H54 (cell line): ENCODE measurements around the gene SAP30L.
A peak's percentile ranks its signal among the peaks of the same experiment; 100 is the strongest.

Experiments
- DNase-seq: peaks from one replicate; pipeline ENCODE4 v3.0.0; 2011; ENCODE audit warnings: low spot score, mixed read lengths; ENCODE audit not compliant: insufficient read length
- FAIRE-seq: peaks from 3 replicates; lab custom pipeline; 2011; peaks lifted over from hg19 to GRCh38; lab: Jason Lieb, UNC
- POLR2A ChIP-seq: IDR thresholded peaks from 2 replicates; pipeline ENCODE4 v1.6.1; 2011; ENCODE audit warnings: low read depth, mild to moderate bottlenecking, low read length

SAP30L gene, protein sequence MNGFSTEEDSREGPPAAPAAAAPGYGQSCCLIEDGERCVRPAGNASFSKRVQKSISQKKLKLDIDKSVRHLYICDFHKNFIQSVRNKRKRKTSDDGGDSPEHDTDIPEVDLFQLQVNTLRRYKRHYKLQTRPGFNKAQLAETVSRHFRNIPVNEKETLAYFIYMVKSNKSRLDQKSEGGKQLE

DNA sequence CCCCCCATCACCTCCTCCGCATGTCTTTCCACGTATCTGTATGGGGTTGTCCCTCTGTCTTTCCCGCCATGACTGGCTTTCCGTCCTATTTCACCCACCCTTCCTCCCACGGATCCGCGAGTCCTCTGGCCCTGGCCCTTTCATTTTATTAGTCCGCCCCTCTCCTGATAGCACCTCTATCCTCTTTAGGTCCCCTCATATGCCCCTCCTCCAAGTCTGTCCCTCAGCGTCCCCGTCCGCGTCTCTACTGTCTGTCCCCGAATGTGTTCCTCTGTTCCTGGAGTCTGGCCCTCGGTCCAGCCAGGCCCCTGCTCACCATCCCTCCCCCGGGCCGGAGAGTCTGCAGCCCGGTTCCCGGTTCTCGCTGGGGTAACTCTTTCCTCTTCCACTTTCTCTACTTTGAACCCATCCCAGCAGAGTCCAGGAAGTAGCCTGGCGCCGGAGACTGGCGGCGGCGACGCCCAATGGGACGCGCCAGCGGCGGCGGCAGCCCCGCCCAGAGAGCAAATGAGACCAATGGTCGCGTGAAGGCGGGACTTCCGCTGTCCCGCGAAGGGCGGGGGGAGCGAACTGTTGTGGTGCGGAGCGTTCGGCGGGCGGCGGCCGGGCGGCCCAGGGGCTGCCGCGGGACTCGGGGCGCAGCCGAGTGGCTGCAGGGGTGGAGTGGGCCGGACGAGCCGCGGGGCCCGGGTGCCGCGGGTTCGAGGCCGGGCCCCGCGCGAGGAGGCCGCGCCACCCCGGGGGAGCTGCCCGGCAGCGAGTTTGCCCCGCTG lies at the start of gene SAP30L:
Gene SAP30L (plus strand): TSS at position 576 of the 773 bp plus-strand sequence. CDS start 608 bp downstream, outside the sequence.
- FAIRE-seq = no peak
- TF ChIP-seq POLR2A = peak; percentile 68
- peak; percentile 99 for DNase-seq

DNA sequence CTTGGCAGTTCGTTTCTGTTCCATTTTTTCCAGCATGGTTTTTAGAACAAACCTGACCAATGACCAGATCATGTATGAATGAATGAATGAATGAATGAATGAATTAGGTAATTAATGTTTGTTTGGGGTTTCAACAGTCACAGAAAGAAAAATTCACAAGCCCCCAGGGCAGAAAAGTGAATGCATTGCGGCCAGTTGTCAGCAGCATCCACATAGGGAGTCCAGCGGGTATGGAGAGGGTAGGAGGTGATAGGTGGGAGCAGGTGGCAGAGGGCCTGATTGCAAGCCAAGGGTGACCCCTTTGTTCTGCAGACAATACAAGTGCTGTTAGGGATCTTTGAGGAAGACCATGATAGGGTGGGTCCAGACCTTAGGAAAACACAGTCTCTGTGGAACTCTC lies 49.7 kb upstream of the SAP30L start:
- no peak for TF ChIP-seq POLR2A
- FAIRE-seq (no peak), DNase-seq (no peak)

DNA sequence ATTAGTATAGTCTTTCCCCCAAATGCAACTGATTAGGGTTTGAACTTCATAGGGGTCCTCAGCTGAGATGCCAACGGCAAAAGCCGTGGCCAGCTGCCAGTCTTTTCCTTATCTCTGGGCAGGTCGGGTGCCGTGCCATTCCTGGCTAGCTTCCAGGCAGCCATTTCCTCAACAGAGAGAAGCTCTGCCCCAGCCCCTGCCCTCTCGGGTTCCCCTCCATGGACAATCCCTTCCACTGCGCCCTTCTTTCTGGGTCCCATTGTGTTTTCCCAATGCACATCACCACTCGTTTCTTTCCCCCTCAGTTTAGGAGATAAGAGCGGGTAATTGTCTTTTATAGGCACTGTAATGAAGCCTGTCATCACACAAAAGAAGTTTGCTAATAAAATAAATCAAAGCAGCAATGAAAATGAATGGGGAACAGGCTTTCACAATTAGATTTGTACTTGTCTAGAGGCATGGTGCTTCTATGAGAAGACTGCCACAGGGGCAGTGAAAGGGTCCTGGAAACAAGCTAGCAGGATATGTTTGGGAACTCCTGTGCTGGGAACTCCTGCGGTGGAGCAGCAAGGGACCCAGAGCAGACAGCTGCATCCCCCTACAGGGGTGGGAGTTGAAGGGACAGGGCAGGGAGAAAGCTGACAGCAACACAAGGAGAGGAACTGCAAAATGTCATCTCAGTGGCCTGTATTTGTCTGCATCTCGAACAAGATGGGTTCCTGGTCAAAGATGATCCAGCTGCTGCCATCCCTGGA lies 48.0 kb upstream of the SAP30L start:
- no peak for FAIRE-seq
- no peak for TF ChIP-seq POLR2A
- DNase-seq = no peak

DNA sequence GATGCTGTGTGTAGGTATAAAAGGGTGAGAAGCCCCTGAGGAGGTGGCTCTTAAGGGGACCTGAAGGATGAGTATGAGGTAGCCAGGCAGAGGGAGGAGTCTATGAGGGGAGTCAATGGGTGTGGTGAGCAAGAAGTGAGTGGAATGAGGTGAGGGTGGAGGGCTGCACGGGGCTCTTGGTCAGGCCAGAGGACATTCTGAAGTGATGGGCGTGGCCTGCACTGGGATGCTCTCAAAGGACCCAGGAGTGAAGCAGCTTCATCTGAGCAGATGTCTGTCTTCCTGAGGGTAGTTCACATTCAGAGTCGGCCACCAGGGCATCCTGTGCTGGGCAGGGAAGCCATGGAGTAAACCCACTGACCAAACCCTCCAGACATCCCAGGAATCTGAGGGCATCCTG lies 45.1 kb upstream of the SAP30L start:
- DNase-seq (no peak), FAIRE-seq (no peak)
- no peak for TF ChIP-seq POLR2A

DNA sequence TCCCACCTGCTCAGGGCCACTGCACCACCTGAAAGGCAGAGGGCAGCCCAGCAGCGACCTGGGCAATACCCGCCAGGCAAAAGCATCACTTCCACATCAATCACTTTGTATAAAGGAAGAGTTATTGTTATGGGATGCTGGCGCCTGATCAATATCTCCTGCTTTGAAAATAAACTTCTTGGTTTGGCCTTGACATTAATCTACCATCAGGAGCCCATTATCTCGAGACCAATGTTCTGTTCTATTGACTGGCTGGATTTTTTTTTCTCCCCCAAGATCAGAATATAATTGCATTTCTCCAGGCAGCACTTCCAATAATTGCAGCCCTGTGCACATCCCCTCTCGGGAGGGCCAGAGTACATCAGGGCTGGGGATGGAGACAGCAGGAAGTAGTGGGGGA lies 44.4 kb upstream of the SAP30L start:
- TF ChIP-seq POLR2A = no peak
- no peak for DNase-seq
- FAIRE-seq = no peak

DNA sequence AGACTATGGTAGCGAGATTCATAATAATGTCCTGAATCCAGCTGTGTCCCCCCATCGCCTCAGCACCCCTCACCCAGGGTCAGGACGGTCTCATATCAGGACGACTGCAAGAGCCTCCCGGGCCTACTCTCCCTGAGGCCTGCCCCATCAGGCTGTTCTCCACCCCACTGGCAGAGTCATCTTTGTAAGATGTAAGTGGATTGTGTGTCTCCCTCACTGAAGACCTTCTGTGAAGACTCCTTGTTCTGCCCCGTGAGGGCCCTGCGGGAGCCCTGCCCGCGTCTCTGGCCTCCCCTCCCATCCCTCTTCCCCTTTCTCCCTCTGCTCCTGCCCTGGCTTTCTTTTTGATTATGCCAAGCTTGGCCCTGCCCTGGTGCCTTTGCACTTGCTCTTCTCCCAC lies 43.9 kb upstream of the SAP30L start:
- DNase-seq (no peak), FAIRE-seq (no peak)
- no peak for TF ChIP-seq POLR2A

DNA sequence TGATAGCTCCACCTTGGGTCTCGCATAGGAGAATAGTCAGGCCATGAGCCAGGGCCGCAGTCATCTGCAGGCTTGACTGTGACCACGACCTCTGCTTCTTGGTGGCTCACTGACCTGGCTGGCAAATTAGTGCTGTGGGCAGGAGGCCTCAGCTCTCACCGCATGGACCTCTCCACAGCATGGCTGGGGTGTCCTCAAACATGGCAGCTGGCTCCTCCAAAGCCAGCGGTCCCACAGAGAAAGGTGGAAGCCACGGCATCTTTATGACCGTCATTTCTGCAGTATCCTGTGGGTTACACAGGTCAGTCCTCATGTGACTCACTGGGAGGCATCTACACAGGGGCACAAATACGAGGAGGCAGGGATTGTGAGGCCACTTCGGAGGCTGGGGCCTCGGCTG lies 43.2 kb upstream of the SAP30L start:
- no peak for FAIRE-seq
- no peak for DNase-seq
- TF ChIP-seq POLR2A = no peak

DNA sequence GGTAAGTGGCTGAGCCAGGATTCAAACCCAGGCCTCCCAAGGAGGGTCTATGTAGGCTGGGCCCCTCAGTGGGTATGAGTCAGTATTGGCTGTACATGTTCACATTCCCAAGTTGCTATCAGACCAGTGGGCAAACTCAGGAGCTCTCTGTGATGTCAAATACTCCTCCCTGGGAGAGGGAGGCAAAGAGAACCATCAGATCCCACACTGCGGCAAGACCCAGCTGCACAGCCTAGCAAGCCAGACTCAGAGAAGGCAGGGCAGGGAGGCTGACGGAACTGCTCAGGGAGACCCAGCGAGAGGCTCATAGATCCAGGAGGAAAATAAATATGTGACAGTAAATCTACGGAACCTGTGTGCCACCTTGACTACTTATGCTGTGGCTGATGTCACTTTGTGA lies 42.6 kb upstream of the SAP30L start:
- no peak for DNase-seq
- no peak for TF ChIP-seq POLR2A
- FAIRE-seq = no peak

DNA sequence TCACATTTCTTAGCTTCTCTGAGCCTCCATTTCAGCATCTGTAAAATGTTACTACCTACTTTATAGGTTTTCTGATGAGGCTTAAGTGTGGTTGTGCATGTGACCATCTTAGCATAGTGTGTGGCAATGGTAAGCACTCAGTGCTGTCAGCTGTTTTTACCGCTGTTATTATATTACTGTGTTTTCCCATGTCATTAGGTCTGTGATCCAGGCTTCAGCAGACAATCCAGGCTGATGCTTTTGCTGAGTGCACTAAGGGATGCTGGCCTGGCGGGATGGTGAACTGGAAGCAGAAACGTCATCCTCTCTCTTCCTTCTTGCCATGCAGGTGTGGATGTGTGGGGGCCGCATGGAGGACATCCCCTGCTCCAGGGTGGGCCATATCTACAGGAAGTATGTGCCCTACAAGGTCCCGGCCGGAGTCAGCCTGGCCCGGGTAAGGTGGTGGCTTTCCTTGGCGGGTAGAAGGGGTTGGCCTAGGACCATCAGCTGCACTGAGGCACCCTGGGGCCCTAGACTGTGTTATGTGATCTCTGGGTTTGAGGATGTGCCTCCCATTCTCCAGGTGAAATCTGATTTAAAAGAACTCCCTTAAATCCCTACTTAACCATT lies 41.9 kb upstream of the SAP30L start:
- no peak for TF ChIP-seq POLR2A
- no peak for FAIRE-seq
- DNase-seq = no peak

DNA sequence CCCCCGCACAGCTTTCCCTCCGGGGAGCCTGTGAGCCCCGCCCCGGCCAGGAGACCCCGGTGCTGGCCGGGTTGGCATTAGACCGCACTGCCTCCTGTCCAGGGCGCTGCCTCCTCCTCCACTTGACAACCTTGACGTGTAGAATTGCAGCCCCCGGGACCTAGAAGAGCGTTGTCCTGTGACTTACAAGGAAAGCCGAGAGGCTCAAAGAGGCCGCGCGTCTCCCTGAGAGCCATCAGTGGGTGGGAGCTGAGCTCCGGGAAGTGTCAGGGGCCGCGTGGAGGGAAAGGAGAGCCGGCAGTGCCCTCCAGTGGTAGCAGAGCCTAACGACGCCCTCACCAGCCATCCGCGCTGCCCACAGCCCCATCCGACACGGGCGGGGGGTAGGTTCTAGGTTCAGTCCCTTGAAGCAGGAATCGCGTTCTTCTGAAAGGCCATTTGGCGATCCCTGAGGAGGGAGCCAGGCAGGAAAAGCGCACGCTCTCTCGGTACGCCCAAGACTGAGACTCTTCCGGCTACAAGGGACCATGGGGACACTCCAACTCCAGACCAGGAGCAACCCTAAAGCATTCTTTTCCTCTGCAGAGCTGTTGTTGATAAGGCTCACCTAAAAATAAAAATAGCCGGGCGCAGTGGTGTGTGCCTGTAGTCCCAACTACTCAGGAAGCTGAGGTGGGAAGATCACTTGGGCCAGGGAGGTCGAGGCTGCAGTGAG lies 40.6 kb upstream of the SAP30L start:
- no peak for FAIRE-seq
- no peak for TF ChIP-seq POLR2A
- peak; percentile 88 for DNase-seq

DNA sequence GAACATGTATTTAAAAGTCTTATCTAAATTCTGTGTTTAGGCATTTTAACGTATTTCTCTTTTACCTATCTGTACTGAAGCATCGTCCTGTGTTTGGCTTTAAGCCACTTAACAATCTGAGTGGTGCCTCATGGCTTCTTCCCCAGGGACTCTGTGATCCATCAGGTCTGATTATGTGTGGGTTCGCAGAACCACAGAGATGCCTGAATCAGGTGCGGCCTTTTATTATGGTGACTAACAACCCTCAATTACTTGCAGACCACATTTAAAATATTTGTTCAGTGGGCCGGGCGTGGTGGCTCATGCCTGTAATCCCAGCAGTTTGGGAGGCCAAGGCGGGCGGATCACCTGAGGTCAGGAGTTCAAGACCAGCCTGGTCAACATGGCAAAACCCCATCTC lies 39.6 kb upstream of the SAP30L start:
- DNase-seq = no peak
- FAIRE-seq = no peak
- TF ChIP-seq POLR2A = no peak

DNA sequence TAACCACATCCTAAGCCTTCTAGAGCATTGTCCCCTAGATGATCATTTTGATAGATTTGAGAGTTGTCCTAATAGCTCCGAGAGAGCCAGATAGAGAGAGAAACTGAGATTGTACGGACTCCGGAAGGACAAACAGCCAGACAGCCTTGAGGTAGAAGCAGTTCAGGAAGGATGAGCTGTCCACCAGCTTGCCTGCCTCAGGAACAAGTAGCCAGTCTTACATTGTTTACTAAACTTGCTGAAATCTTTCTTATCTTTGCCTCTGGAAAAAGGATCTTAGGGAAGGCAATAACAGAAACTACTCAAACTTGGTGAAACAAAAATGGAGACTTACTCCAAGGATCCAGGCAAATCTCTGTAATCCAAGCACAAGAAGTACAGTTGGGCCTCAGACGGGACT lies 39.0 kb upstream of the SAP30L start:
- TF ChIP-seq POLR2A = no peak
- FAIRE-seq (no peak), DNase-seq (no peak)

DNA sequence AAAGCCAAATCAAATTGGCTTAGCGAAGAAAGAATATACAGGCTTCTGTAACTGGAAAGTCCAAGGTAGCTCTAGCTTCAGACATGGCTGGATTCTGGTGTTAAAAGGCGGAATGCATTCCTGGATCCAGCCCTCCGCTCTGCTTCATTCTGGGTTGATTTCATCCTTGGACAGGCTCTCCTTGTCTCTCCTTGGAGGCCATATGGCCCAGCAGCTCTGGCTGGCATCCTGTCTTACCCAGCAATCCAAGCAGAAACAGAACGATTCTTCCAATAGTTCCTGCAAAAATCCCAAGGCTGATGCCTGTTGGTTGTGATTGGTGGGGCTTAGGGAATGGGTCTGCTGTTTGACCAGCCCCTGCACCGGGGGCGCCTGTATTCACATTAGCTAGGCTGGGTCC lies 37.0 kb upstream of the SAP30L start:
- DNase-seq (no peak), FAIRE-seq (no peak)
- no peak for TF ChIP-seq POLR2A
